Stomach (tissue), 4 donors: ENCODE measurements around the gene REG3A.

Source experiments
- POLR2A ChIP-seq, 4 donors: fragments of 450-650 bp; IDR thresholded peaks; one replicate each; pipeline ENCODE4 v1.6.1; 2016; ENCODE audit warnings: antibody characterized with exemption in 4 of 4, control low read depth in 2 of 4, mild to moderate bottlenecking in 1 of 4, moderate library complexity in 1 of 4
- TF ChIP-seq, protein P1 (sequence below), 7 experiments: fragments of 450-650 bp in 4 of 7; fragments of 200-600 bp in 3 of 7; sonication (generic) in 3 of 7; IDR thresholded peaks; one replicate each; pipeline ENCODE4 v1.5.1; 2016 to 2019; ENCODE audit warnings: antibody characterized with exemption in 7 of 7, control low read depth in 2 of 7, mild to moderate bottlenecking in 1 of 7

DNA sequence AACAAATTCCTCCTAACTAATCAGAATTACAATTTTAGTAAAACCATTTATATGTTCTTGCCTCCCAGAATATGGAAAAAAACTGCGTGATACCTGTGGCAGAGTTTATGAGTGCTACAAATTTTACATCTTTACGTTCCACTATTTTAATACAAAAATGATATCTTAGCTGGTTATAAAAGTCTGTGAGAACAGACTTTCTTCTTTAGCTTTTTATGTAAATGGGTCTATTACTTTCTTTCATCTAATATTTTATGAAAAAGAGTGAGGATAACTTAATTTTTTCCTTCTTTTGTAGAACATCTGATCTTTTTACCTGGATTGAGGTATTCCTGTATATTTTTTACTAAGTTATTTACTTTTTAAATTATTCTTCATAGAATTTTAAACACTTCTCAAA is 22.1 kb upstream of the REG3A start:
- TF ChIP-seq, protein P1, sequence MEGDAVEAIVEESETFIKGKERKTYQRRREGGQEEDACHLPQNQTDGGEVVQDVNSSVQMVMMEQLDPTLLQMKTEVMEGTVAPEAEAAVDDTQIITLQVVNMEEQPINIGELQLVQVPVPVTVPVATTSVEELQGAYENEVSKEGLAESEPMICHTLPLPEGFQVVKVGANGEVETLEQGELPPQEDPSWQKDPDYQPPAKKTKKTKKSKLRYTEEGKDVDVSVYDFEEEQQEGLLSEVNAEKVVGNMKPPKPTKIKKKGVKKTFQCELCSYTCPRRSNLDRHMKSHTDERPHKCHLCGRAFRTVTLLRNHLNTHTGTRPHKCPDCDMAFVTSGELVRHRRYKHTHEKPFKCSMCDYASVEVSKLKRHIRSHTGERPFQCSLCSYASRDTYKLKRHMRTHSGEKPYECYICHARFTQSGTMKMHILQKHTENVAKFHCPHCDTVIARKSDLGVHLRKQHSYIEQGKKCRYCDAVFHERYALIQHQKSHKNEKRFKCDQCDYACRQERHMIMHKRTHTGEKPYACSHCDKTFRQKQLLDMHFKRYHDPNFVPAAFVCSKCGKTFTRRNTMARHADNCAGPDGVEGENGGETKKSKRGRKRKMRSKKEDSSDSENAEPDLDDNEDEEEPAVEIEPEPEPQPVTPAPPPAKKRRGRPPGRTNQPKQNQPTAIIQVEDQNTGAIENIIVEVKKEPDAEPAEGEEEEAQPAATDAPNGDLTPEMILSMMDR (IDR thresholded peaks at IDR 0.05) = no peak
- TF ChIP-seq POLR2A (IDR thresholded peaks at IDR 0.05) = no peak
